ENCODE results near the gene C19orf38. TPM values are rescaled to one million over a fixed set of nuclear protein-coding genes. Genes with fewer than 3 reads are reported as not detected.

C19orf38 gene
- total RNA-seq, 1 donor from 2014 or later: 0.62 TPM

- H3K27me3 Mint-ChIP-seq: no peaks in the 10 kb centered on the region
- DNase-seq: no peak
- no peaks in the 10 kb centered on the region for H3K9me3 Mint-ChIP-seq
- intact Hi-C loops (cut with micrococcal nuclease): no loop called here
- no peaks in the 10 kb centered on the region for H3K4me1 Mint-ChIP-seq
- TF ChIP-seq, protein P1, sequence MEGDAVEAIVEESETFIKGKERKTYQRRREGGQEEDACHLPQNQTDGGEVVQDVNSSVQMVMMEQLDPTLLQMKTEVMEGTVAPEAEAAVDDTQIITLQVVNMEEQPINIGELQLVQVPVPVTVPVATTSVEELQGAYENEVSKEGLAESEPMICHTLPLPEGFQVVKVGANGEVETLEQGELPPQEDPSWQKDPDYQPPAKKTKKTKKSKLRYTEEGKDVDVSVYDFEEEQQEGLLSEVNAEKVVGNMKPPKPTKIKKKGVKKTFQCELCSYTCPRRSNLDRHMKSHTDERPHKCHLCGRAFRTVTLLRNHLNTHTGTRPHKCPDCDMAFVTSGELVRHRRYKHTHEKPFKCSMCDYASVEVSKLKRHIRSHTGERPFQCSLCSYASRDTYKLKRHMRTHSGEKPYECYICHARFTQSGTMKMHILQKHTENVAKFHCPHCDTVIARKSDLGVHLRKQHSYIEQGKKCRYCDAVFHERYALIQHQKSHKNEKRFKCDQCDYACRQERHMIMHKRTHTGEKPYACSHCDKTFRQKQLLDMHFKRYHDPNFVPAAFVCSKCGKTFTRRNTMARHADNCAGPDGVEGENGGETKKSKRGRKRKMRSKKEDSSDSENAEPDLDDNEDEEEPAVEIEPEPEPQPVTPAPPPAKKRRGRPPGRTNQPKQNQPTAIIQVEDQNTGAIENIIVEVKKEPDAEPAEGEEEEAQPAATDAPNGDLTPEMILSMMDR (IDR thresholded peaks at IDR 0.05): no peak
- H3K36me3 Mint-ChIP-seq (ENCODE audit: low read depth): peaks cover 60% of the 10 kb centered on the region
- ATAC-seq (ENCODE audit: low read depth): no peak
- H3K4me3 Mint-ChIP-seq: no peak overlapping the region
- ChIA-PET CTCF (no interaction called here), POLR2A (no interaction called here)
- H3K27ac Mint-ChIP-seq: no peak overlapping the region
These were observed 35.3 kb upstream of the C19orf38 start for GRCh38 chr19:10812902-10813404.

GRCh38 chr19:10815007-10815536 is 33.1 kb upstream of the C19orf38 start:
- TF ChIP-seq, protein P1 (IDR thresholded peaks at IDR 0.05): no peak
- Mint-ChIP-seq H3K4me1 (no peaks in the 10 kb centered on the region), H3K27me3 (no peaks in the 10 kb centered on the region), H3K27ac (peak overlapping the region; percentile 18), H3K9me3 (no peaks in the 10 kb centered on the region), H3K4me3 (no peak overlapping the region), H3K36me3 (ENCODE audit: low read depth) (peaks cover 57% of the 10 kb centered on the region)
- intact Hi-C loops (cut with micrococcal nuclease): no loop called here
- ChIA-PET CTCF (no interaction called here), POLR2A (no interaction called here)
- no peak for ATAC-seq (ENCODE audit: low read depth)
- no peak for DNase-seq

- TF ChIP-seq, protein P1 (IDR thresholded peaks at IDR 0.05): no peak
- Mint-ChIP-seq H3K36me3 (ENCODE audit: low read depth) (peaks cover 56% of the 10 kb centered on the region), H3K4me1 (no peaks in the 10 kb centered on the region), H3K9me3 (no peaks in the 10 kb centered on the region), H3K27me3 (no peaks in the 10 kb centered on the region), H3K4me3 (no peak overlapping the region), H3K27ac (no peak overlapping the region)
- no peak for ATAC-seq (ENCODE audit: low read depth)
- CTCF ChIA-PET: no interaction called here
- intact Hi-C loops (cut with micrococcal nuclease): no loop called here
- POLR2A ChIA-PET: no interaction called here
- no peak for DNase-seq
These were observed 32.1 kb upstream of the C19orf38 start for GRCh38 chr19:10815969-10816644.

- H3K27me3 Mint-ChIP-seq: no peaks in the 10 kb centered on the region
- no peak overlapping the region for H3K4me3 Mint-ChIP-seq
- H3K4me1 Mint-ChIP-seq: no peaks in the 10 kb centered on the region
- no peak overlapping the region for H3K27ac Mint-ChIP-seq
- DNase-seq (no peak), ATAC-seq (ENCODE audit: low read depth) (no peak)
- TF ChIP-seq, protein P1 (IDR thresholded peaks at IDR 0.05): no peak
- no peaks in the 10 kb centered on the region for H3K9me3 Mint-ChIP-seq
- intact Hi-C loops (cut with micrococcal nuclease): no loop called here
- POLR2A ChIA-PET: no interaction called here
- H3K36me3 Mint-ChIP-seq (ENCODE audit: low read depth): peaks cover 58% of the 10 kb centered on the region
- CTCF ChIA-PET: no interaction called here
These were observed 31.5 kb upstream of the C19orf38 start for GRCh38 chr19:10816691-10817090.

- peaks cover 61% of the 10 kb centered on the region for H3K36me3 Mint-ChIP-seq (ENCODE audit: low read depth)
- POLR2A ChIA-PET: no interaction called here
- CTCF ChIA-PET: interaction anchor here (1.6 kb wide), 1 partner anchor 14 kb away, joined by 4 read pairs; no protein-coding TSS in a partner anchor
These were observed 30.8 kb upstream of the C19orf38 start for GRCh38 chr19:10817291-10818038.

More at GRCh38 chr19:10817291-10818038, 30.8 kb upstream of the C19orf38 start:
- ATAC-seq (ENCODE audit: low read depth): no peak
- H3K9me3 Mint-ChIP-seq: no peaks in the 10 kb centered on the region
- intact Hi-C loops (cut with micrococcal nuclease): no loop called here
- no peaks in the 10 kb centered on the region for H3K4me1 Mint-ChIP-seq
- H3K27me3 Mint-ChIP-seq: no peaks in the 10 kb centered on the region
- H3K27ac Mint-ChIP-seq: no peak overlapping the region
- H3K4me3 Mint-ChIP-seq: no peak overlapping the region
- TF ChIP-seq, protein P1 (IDR thresholded peaks at IDR 0.05): no peak
- no peak for DNase-seq
